Gastroesophageal sphincter (tissue), 4 donors: ENCODE measurements around the gene TUBB2A. TPM values are rescaled to one million over a fixed set of nuclear protein-coding genes. Genes with fewer than 3 reads are reported as not detected.

Experiments
- ATAC-seq: fragments of 150-250 bp; one replicate; pipeline ENCODE4 v1.9.1; 2016; ENCODE audit warnings: mild to moderate bottlenecking, moderate library complexity
- H3K27ac ChIP-seq, 4 donors: fragments of 200-600 bp; sonication (generic) in 3 of 4; 1 replicate in 3 of 4; 2 replicates in 1 of 4; pipeline ENCODE4 v1.5.1; 2016 to 2019
- H3K27me3 ChIP-seq: fragments of 200-600 bp; sonication (generic); one replicate; pipeline ENCODE4 v1.5.1; 2019
- H3K36me3 ChIP-seq, 2 donors: fragments of 200-600 bp; sonication (generic); one replicate each; pipeline ENCODE4 v1.5.1; 2019; ENCODE audit warnings: control low read depth in 1 of 2
- H3K4me1 ChIP-seq, 3 donors: fragments of 200-600 bp; sonication (generic); 1 replicate in 2 of 3; 2 replicates in 1 of 3; pipeline ENCODE4 v1.5.1; 2016 to 2019; ENCODE audit warnings: control low read depth in 2 of 3
- H3K4me3 ChIP-seq, 2 donors: fragments of 200-600 bp; sonication (generic); one replicate each; pipeline ENCODE4 v1.5.1; 2019; ENCODE audit warnings: mild to moderate bottlenecking in 1 of 2, moderate library complexity in 1 of 2
- H3K9me3 ChIP-seq, 3 donors: fragments of 200-600 bp; sonication (generic); one replicate each; pipeline ENCODE4 v1.5.1; 2017 to 2019; ENCODE audit warnings: control low read depth in 2 of 3
- EP300 ChIP-seq: sonication (generic); formaldehyde crosslinking; IDR thresholded peaks from one replicate; pipeline ENCODE4 v1.6.1; 2017; ENCODE audit warnings: antibody characterized with exemption, mild to moderate bottlenecking
- POLR2A ChIP-seq, 2 donors: fragments of 450-650 bp; IDR thresholded peaks; one replicate each; pipeline ENCODE4 v1.6.1; 2017; ENCODE audit warnings: antibody characterized with exemption in 2 of 2, mild to moderate bottlenecking in 2 of 2, moderate library complexity in 1 of 2
- POLR2AphosphoS5 ChIP-seq: sonication (generic); formaldehyde crosslinking; IDR thresholded peaks from one replicate; pipeline ENCODE4 v1.6.1; 2017; ENCODE audit warnings: antibody characterized with exemption
- WGBS, 2 donors: methylation state at CpG; one replicate each; pipeline ENCODE4 v1.1.5; 2018; ENCODE audit warnings: low coverage in 1 of 2; 5-methylcytosine and 5-hydroxymethylcytosine counted together
- total RNA-seq, 4 donors: library from RNA; depleted of rRNA; stranded (reverse); fragments of >200 nt; gene quantifications; one replicate each; pipeline ENCODE4 v1.1.0, GENCODE V29; 2016
- TF ChIP-seq, protein P1 (sequence below), 4 experiments: fragments of 200-600 bp in 2 of 4; fragments of 450-650 bp in 2 of 4; sonication (generic) in 1 of 4; IDR thresholded peaks; one replicate each; pipeline ENCODE4 v1.5.1; 2017 to 2019; ENCODE audit warnings: antibody characterized with exemption in 4 of 4, mild to moderate bottlenecking in 2 of 4, moderate library complexity in 2 of 4

Gene TUBB2A
- total RNA-seq, 4 donors from 2014 or later: 74.6 to 219 (median 119) TPM

DNA sequence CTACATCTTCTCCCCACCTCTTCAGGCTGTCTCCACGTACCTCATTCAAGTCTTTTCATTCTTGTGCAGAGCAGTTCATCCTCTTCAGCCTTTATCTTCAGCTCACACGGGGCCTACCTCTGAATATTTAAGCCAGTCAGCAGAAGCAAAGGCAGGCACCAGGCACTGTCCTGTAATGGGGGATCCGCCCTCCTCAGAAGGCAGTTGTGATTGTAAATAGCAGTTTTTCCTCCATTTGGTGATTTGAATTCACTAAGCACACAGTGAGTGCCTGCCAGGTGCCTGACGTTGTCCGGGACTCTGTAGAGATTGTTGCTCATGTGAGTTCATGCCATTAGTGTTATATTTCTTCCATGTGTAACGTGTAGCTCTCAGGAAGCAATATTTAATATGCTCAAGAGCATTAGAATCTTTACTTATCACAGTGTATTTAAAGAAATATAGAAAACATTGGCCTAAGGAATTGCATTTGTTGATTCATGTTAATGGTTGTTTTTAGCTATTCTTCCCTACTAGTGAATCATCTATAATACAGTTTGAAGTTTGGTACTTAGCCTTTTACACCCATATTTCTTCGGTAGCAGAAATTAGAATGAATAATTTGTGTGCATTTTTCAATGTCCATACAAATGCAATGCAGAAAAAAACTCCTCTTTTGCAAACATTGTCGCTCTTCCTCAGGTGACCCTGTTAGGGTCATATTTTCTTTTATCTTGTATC, 20.9 kb downstream of the TUBB2A start:
- H3K9me3 ChIP-seq: no peaks in the 10 kb centered on the region
- H3K4me1 ChIP-seq: peaks cover 0 to 10% (median 0%) of the 10 kb centered on the region in 3 donors
- 84 to 93% methylated on average over 3 to 8 of the region's 8 CpGs for WGBS, 2 donors
- peaks cover 0 to 92% of the 10 kb centered on the region in 2 donors for H3K36me3 ChIP-seq
- no peak for TF ChIP-seq POLR2A (IDR thresholded peaks at IDR 0.05)
- TF ChIP-seq POLR2AphosphoS5: no peak
- TF ChIP-seq EP300: no peak
- TF ChIP-seq, protein P1, sequence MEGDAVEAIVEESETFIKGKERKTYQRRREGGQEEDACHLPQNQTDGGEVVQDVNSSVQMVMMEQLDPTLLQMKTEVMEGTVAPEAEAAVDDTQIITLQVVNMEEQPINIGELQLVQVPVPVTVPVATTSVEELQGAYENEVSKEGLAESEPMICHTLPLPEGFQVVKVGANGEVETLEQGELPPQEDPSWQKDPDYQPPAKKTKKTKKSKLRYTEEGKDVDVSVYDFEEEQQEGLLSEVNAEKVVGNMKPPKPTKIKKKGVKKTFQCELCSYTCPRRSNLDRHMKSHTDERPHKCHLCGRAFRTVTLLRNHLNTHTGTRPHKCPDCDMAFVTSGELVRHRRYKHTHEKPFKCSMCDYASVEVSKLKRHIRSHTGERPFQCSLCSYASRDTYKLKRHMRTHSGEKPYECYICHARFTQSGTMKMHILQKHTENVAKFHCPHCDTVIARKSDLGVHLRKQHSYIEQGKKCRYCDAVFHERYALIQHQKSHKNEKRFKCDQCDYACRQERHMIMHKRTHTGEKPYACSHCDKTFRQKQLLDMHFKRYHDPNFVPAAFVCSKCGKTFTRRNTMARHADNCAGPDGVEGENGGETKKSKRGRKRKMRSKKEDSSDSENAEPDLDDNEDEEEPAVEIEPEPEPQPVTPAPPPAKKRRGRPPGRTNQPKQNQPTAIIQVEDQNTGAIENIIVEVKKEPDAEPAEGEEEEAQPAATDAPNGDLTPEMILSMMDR (IDR thresholded peaks at IDR 0.05): no peak
- H3K27me3 ChIP-seq: no peaks in the 10 kb centered on the region
- no peak for ATAC-seq
- no peak overlapping the region for H3K4me3 ChIP-seq
- H3K27ac ChIP-seq: no peak overlapping the region

DNA sequence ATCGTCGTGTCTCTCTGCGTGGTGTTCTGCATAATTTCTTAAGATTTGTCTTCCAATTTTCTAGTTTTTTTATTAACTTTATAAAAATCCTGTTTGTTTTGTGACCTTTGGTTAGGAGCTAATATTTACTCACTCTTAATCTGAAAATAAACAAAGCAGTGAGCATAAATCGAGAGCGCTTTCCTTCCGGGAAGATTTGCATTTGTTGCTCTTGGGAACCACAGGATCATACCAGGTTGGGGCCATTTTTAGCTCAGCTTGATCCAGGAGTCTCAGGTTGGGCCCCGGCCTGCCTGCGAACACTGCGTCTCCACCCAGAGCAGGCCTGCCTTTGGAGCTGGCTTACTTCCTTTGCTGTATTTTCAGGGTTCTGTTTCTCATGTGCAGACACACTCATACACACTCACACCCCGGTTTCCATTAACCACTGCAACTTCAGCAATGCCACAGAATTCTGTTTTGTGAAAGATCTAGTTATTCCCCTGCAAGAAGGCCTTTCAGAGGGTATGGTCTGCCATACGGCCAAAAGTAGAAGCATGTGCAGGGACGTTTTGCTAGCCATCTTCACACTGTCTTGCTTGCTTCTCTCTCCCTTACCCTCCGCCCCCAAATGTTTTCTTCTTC, 21.6 kb downstream of the TUBB2A start:
- ATAC-seq: no peak
- no peaks in the 10 kb centered on the region for H3K27me3 ChIP-seq
- H3K27ac ChIP-seq: no peak overlapping the region
- H3K9me3 ChIP-seq: no peaks in the 10 kb centered on the region
- no peak for TF ChIP-seq EP300
- TF ChIP-seq POLR2AphosphoS5: no peak
- no peak for TF ChIP-seq POLR2A (IDR thresholded peaks at IDR 0.05)
- TF ChIP-seq, protein P1 (IDR thresholded peaks at IDR 0.05): no peak
- WGBS, 2 donors: 83 to 88% methylated on average over 10 to 13 of the region's 13 CpGs
- peaks cover 0 to 92% of the 10 kb centered on the region in 2 donors for H3K36me3 ChIP-seq
- H3K4me1 ChIP-seq: peaks cover 0 to 10% (median 0%) of the 10 kb centered on the region in 3 donors
- H3K4me3 ChIP-seq: no peak overlapping the region

DNA sequence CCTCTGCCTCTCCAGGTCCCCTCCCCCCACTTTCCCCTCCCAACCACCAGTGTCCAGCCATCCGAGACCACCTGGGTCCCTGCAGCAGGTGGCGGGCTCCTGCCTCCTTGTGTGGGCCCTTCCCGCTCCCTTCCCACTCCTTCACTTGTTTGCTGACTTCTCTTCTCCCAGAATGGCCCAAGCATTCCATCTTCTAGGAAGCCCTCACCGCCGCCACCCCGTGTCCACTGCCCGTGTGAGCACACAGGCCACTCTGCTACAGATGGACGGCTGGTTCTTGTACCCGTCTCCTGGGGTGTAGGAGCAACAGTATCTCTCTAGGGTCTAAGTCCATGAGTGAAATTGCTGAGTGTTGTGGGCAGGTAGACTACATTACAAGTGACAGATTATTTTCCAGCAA, 23.8 kb downstream of the TUBB2A start:
- H3K4me3 ChIP-seq: no peak overlapping the region
- H3K9me3 ChIP-seq: no peaks in the 10 kb centered on the region
- H3K4me1 ChIP-seq: peaks cover 0 to under 1% (median 0%) of the 10 kb centered on the region in 3 donors
- H3K27ac ChIP-seq: no peak overlapping the region
- no peak for TF ChIP-seq EP300
- no peak for TF ChIP-seq POLR2A (IDR thresholded peaks at IDR 0.05)
- no peak for TF ChIP-seq POLR2AphosphoS5
- TF ChIP-seq, protein P1 (IDR thresholded peaks at IDR 0.05): no peak
- ATAC-seq: no peak
- WGBS, 2 donors: 82 to 92% methylated on average over 5 to 9 of the region's 9 CpGs
- peaks cover 0 to 92% of the 10 kb centered on the region in 2 donors for H3K36me3 ChIP-seq
- H3K27me3 ChIP-seq: no peaks in the 10 kb centered on the region

DNA sequence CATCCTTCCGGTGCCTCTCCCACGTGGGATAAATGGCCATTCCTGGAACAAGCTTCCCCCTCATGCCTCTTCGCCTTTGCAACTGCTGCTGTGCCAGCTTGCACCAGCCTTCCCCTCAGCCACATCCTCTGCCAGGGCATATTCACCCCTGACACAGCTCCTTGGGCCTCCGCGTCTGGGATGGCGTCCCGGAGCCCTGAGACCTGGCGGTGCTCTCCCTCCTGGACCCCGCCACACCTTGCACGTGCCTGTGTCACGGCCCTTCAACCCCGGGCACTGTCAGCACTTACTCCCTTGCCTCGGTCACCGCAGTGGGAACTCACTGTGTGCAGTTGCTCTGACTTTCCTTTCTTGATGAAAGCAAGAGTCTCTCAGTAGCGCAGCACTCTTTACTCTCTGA, 25.6 kb downstream of the TUBB2A start:
- Histone ChIP-seq H3K4me1 (peaks cover 0 to 16% (median 0%) of the 10 kb centered on the region in 3 donors), H3K27ac (no peak overlapping the region), H3K36me3 (peaks cover 0 to 78% of the 10 kb centered on the region in 2 donors), H3K9me3 (no peaks in the 10 kb centered on the region), H3K27me3 (no peaks in the 10 kb centered on the region), H3K4me3 (no peak overlapping the region)
- TF ChIP-seq, protein P1 (IDR thresholded peaks at IDR 0.05): no peak
- TF ChIP-seq POLR2A (IDR thresholded peaks at IDR 0.05): no peak
- TF ChIP-seq POLR2AphosphoS5: no peak
- no peak for TF ChIP-seq EP300
- ATAC-seq: no peak
- 87 to 91% methylated on average over 10 to 13 of the region's 15 CpGs for WGBS, 2 donors
